GM18520 (cell line): Measurements from ENCODE around the gene SLIT3.

Experiments used
- ATAC-seq: cut with Tn5 transposase; IDR thresholded peaks from one replicate; pipeline ENCODE4 v1.9.1; 2021; ENCODE audit not compliant: unreplicated experiment

The SLIT3 gene

DNA sequence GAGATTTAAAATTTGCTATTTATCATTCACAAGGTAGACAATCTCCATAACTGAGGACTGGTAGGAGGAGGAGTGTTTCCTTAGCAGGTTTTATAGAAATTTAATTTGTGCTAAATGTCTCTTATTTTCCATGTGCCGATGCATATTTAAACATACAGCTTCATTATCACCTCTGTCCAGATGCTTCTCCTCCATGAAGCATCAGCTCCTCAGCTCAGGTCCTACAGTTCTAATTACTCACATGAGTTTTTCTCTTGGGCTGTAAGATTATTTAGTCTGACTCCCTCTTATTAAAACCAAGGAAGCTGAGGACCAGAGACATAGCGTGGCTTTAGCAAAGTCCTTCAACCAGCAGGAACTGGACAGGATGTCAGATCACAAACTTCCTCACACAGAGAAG is 421.6 kb downstream of the SLIT3 start:
- no peak for ATAC-seq

DNA sequence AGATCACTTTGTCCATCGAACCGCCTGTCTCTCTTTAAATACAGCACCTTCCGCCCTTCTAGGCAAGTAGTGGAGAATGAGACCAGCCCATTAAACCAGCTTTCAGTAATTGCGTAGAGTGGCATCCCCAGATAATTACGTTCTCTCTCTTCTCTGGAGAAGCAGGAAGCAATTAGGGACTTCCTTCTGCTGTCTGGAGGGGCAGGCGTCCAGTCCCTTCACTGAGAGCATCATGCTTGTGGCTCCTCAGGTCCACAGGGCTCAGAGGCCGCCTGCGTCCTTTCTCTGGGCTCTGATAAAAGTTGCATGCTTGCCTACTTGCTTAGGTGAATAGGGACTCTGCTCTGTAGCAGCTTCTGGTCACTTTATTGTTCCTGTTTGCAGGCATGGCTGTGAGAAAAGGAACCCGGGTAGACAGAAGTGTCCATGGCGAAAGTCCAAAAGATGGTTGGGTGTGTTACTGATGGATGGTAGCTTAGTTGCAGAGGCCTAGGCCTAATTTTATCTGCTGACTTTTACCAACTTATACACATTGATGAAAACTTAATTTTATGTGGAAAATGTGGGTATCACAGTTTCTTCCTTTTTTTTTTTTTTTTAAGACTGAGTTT is 422.7 kb downstream of the SLIT3 start:
- ATAC-seq: no peak

DNA sequence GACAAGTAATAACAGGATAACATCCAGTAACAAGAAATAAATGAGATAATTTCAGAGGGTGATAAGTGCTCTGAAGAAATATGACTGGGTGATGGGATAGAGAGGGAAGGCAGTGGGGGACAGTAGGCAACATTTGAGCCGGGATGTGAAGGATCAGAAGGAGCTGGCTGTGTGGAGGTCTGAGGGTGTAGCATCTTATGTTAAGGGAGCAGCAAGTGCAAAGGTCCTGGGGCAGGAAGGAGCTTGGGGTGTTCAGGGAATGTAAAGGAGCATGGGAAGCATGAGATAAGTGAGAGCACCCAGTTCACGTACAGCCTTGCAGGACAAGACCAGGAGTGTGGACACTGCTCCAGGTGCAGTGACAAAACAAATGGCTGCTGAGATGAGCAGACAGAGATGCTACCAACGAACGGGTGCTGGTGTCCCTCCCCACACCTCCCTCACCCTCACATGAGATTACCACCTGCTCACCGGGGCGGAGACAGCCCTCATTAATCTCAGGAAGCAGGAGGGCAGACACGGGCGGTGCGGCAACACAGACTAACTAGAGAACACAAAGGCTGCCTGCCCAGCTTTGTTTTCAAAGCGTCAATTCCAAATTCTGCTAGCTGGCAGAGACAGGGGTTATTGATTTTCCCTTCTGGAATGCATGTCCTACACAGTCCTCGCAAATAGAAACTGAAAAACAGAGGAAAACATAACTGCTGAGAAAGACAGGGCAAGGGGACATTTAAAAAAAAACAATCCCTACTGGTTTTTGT is 423.6 kb downstream of the SLIT3 start:
- ATAC-seq: no peak

DNA sequence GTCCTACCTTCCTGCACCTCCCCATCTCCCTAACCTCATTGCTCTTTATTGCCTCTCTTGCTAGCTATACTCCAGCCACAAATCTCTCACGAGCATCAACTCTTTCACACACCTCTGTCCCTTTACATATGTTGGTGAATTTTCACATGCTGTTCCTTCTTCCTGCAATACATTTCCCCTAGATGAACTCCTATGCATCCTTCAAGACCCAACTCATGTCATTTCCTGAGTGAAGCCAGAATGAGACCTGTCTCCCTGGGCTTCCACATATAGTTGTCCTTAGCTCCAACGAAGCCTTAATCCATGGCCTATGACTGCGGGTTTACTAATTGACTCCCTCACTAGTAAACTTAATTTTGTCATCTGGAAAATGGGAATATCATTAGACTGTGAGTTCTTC is 424.5 kb downstream of the SLIT3 start:
- no peak for ATAC-seq

DNA sequence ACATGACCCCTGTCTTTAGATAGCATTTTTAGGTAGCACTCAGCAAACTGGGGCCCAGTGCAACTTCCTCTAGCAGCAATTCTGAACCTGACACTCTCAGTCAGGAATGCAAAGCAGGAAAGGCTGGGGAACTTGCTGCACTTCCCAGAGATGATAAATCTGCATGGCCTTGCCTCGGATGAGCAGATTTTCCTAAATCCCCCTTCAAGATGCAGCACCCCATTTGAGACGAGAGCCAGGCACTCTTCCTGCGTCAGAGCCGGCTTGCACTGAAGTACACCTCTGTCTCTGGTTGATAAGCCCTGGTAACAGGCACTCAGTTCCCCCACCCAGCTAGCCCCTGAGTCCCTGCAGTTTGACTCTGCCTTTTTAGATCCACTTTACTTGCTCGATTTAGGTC is 425.1 kb downstream of the SLIT3 start:
- ATAC-seq: no peak

DNA sequence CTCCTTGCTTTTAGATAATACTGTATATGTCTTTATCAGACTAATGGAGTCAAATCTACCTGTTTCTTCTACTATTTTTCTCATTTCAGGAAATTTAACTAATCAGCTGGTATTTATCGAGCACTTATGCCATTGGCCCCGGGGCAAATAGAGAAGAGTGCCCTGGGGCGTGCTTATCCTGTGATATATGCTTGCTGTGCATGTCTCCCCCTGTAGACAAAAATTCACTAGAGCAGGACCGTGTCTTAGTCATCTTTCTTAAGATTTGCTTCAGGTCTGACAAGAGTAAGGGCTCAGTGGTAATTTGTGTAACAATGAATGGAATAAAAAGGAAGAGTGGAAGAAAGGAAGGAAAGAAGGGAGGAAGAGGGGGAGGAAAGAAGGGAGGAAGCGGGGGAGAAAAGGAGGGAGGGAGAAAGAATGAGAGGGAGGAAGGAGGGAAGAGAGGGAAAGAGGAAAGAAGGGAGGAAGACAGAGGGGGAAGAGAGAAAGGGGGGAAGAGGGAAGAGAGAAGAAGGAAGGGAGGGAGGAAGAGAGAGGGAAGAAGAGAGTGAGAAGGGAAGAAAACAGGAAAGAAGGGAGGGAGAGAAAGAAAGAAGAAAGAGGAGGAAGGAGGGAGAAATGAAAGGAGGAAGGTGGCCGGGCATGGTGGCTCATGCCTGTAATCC is 426.1 kb downstream of the SLIT3 start:
- ATAC-seq: no peak

DNA sequence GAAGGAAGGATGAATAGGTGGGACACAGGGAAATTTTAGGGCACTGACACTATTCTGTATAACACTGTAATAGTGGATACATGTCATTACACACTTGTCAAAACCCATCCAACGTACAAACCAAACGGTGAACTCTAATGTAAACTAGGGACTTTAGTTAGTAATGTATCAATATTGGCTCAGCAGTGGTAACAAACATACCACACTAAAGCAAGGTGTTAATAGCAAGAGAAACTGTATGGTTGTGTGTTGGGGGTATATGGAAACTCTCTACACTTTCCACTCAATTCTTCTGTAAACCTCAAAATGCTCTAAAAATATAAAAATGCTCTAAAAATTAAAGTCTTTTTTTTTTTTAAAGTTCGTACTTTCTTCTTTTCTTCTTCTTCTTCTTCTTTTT is 428.7 kb downstream of the SLIT3 start:
- ATAC-seq: no peak

DNA sequence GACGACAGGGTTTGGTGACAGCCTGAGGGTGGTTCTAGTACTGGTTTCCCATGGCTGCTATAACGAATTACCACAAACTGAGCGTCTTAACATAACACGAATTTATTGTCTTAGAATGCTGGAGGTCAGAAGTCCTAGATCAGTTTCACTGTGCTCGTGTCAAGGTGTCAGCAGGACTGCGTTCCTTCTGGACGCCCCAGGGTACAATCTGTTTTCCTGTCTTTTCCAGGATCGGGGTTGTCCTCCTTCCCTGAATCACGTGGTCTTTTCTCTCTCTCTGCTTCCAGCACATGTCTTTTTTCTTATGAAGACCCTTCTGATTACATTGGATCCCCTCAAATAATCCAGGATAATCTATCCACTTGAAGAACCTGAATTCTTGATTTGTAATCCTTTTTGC is 430.0 kb downstream of the SLIT3 start:
- ATAC-seq: no peak

DNA sequence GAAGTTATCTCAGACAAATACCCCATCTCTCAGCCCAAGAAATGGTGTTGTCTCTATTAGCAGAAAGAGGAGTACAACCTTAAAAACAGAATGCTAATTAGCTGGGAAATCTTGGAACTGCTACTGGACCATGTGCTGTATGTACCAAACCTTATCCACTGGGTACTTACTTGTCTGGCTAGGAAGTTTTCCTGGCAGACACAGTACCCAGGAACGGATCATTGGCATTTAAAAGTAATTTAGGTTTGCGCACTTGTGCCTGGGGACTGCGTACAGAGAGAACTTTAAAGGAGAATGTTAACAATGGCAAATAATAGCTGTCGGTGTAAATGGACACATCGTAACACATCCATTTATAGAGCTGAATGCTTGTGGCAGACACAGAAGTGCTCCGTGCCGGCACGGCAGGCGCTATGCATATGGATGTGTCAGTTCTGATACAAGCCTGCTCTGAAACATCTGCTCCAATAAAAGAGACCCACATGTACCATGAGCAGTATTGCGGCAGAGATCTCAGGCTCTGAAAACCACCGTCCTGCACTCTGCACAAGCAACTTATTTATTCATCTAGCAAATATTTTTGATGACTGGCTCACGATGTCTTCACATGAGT is 431.2 kb downstream of the SLIT3 start:
- no peak for ATAC-seq

DNA sequence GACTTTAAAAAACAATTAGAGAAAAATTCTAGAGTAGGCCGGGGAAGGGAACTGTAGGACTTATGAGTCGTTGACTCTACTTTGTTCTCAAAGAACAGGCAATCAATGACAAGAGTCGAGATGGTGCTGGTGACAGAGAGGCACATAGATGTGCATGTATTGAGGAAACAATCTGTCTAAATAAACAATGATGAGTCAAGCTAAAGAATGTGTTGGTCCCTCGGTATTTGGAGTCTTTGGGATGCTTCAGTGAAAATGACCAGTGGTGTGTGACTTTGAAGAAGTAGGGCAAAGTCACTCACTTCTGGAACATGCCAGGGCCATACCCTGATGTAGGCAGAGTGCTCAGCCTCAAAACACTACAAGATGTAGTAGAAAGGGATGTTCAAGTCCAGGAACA is 433.7 kb downstream of the SLIT3 start:
- ATAC-seq: no peak

DNA sequence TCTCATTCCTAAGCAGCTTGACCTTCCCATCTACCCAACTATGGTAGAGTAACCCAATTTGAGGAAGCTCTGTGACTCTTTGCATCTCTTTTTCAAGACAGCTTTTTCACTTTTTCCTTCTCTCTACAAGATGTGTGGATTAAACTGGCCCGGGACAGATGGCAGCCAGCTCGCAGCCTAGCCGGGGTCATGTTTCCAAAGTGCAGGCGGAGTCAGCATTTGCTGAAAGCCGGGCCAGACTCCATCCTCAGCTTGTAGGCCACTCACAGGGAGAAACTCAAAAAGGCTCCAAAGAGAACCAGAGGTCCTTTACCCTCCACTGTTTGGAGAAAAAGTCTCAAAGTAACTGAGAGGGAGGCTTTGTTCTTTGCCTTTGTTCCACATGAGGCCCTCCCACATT is 435.0 kb downstream of the SLIT3 start:
- ATAC-seq: no peak

DNA sequence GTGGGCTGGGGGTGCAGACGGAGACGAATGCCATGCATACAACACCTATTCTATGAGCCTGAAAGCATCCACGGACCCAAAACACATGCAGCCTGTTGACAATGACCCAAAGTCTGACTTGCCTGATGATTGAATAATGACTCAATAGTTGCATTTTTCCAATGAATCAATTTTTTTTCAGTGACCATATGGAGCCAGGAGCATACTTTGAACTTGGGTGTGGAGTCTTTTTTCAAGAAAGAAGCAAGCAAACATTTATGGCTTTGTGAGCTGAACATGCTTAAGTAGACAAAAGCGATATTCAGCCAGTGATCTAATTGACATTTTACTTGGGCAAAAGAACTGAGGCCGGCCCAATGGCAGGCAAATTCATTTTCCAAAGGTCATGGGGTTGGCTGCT is 437.9 kb downstream of the SLIT3 start:
- ATAC-seq: no peak

DNA sequence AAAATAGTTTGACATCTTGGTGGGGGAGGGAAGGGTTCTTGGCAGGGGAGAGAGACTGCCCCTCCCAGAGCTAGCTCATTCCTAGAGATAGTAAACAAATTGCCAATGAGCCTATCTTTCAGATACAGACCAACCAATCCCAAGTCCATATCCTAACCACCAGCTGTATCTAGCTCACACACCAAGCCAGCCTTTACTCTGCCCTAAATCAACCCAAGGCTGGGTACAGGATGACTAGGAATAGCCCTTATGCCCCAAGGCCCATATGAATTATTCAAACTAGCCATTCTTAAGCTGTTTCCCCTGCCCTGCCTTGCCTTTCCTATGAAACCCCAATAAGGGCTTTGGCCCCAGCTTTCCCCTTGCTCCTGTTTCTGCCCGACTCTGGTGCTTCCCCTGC is 440.4 kb downstream of the SLIT3 start:
- no peak for ATAC-seq

DNA sequence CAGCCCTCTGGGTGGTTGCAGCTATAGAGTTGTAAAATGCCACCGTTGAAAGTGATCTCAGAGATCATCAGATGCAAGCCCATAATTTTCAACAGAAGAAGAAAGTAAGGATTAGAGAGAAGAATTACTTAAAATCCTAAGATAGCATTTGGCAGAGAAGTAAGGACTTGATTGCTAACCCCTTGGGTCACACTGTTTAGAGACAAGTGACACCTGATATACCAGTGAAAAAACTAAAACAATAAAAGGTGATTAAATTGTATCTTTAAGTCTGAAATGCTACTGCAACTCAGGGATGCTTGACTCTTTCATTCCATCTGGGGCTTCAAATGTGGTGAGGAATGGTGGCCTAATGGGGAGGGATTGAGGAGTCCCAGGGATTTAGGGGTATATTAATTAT is 440.9 kb downstream of the SLIT3 start:
- no peak for ATAC-seq

DNA sequence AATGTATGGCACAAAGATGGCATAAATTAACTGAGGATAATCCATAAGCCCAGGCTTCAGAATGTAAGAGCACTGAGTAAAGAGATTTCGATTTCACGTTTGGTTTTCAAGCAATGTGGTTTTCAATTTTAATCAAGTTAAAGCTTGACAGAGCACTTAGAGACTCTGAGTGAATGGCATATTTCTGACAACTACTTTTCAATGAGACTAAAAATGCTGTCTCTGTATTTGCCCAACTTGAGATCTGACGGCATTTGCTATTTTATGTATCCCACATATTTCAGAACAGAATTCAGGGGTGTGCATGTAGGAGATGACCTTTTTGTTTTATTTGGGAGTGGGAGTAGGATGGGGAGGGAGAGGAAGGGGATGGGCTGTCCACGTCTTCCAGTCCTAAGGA is 441.5 kb downstream of the SLIT3 start:
- ATAC-seq: no peak

DNA sequence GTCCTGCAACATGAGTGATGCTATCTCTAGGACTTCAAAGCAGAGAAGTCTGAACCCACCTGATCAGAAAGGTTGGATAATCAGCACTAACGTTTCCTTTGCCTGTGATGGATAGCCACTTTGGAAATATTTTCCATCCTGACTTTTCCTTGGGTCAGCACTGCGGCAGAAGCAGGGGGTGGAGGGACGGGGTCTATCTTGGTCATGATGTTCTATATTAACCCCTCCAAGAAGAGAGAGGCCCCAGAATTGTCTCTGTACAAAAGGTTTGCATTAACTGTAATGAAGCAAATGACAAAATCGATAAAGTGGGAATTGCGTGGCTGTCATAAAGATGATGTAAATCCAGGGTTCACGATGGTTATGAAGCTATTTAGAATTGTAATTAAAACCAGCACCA is 441.9 kb downstream of the SLIT3 start:
- no peak for ATAC-seq

DNA sequence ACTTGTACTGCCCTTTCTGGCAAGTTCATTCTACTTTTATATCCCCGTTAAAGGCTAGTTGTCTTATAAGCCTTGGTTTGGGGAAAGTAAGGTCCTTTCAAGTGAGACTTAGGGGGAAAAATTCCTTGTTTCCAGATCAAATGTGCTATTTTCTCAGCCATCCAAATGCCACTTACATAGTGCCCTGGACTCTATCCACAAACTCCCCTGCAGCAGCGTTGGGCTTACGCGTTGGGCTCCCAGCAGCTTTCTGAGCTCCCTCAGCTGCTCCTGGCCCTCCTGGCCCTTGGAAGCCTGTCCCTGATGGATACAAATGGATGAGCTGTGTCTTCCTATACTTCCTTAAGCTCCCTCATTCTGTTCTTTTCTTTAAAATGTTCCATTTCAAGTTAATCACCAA is 442.6 kb downstream of the SLIT3 start:
- ATAC-seq: no peak

DNA sequence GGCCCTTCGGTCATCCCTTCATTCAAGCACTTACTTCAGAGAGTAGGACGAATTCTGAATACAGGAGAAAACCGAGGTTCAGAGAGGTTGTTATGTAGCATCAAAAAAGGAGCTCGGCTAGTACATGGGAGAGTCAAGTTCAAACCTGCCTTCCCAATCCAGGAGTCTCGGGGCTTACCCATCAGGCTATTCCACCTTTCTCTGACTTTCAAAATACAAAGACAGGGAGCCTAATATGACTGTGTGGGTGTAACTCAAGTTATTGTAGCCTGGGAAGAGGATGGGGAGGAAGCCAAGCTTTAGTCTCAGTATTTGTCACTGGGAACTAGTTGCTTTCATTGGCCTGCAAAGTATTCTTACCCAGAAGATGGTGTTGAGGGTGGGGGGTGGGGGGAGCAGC is 447.0 kb downstream of the SLIT3 start:
- no peak for ATAC-seq

DNA sequence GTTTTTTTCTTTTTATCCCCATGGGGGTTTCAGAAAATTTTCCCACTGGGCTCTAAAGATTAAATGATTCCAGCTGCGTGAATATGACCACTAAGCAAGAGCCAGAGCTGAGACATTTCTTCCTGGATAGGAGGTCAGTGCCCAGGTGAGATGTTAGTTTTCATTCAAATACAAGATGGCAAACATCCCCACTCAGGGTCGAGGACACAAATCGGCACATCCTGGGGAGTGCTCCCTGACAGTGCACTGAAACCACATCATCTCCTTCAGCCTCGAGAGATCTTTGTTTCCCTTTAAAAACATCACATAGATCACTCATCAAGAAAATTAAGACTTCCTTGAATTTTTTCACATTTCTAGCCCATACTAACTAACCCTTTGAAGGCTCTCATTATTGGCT is 448.6 kb downstream of the SLIT3 start:
- ATAC-seq: no peak

DNA sequence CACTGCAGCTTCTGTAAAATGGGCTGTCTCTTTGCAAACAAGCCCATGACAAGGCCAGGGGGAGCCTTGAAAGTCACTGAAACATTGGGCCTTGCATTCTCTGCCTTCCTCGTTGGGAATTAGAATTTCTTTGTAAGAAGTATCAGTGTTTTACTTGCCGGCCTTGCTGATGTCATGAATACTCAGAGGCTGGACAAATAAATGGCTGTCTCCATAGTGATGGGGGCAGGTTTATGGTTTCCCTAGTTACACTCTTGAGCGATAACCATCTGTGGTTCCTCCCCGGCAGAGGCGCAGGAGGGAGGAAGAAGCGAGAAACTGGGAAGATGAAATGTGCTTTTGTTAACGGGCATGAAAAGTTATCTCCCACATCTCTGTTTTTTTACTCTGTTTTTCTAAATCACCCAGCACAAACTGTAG is 449.0 kb downstream of the SLIT3 start:
- ATAC-seq: no peak

DNA sequence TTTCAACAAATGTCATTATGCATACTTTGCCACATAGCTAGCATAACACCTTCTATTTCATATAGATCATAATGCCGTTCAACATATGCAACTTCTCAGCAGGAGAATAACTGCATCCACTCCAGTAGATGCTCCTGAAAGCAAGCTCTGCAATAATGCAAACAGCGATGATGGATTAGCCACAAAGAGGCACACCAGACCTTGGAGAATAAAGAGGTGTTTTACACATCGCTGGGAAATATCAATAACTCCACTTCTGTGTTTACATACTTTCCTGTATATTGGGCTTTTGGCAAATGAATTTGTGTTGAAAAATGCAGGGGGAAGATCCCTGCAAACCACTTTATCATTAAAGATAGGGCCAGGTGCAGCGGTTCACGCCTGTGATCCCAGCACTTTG is 450.3 kb downstream of the SLIT3 start:
- ATAC-seq: no peak

DNA sequence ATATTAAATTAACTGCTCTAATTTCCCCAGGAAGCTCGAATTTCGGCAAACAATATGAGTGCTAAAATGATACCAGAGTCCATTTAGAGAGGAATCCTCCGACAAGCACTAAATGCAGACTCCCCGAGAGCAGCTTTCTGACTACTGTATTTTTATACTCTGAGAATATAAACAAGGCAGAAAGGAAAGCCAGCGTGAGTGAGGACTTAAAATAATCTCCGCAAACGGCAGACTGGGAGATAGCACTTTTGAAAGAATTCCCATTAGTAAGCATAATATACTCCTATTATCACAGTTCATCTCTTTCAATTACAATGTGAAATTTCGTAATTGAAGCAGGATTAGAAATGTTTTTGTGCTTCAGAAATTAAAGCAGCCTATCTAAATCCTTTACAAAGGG is 452.4 kb downstream of the SLIT3 start:
- ATAC-seq: no peak
